Astrocyte of the cerebellum (primary cell): ENCODE measurements around the gene EHMT2.

Experiments used
- DNase-seq: peaks from one replicate; pipeline ENCODE4 v3.0.0-alpha.2; 2011; ENCODE audit warnings: low read depth
- H3K4me3 ChIP-seq: 2 replicates; pipeline ENCODE4 v1.5.1; 2011; ENCODE audit warnings: mild to moderate bottlenecking, low read depth, low read length, moderate library complexity
- CTCF ChIP-seq: IDR thresholded peaks from 2 replicates; pipeline ENCODE4 v1.5.1; 2012; ENCODE audit warnings: low read length, low read depth, moderate library complexity, mild to moderate bottlenecking; ENCODE audit errors: missing control alignments
- in situ Hi-C: cut with HindIII; loops from 2 replicates; pipeline ENCODE4 v1.10.0; 2017; ENCODE audit warnings: low sequenced_read_pairs

EHMT2 gene

GRCh38 chr6:31897612-31898382, at the start of gene EHMT2:
Gene EHMT2 (minus strand): TSS chr6:31897698. CDS start chr6:31897677, 21 bp downstream.
- in situ Hi-C loops = no loop called here
- TF ChIP-seq CTCF = no peak
- DNase-seq = peak; percentile 37
- peak within 1 kb of the TSS; percentile 92 for H3K4me3 ChIP-seq

GRCh38 chr6:31947070-31947675, 49.7 kb upstream of the EHMT2 start:
- no peak for TF ChIP-seq CTCF
- in situ Hi-C loops = no loop called here
- DNase-seq = no peak
- H3K4me3 ChIP-seq = no peak overlapping the region

GRCh38 chr6:31946370-31946885, 48.9 kb upstream of the EHMT2 start:
- peak overlapping the region; percentile 15 for H3K4me3 ChIP-seq
- no peak for TF ChIP-seq CTCF

GRCh38 chr6:31945507-31946369, 48.2 kb upstream of the EHMT2 start, which contains the start of gene CFB:
Gene CFB (plus strand): TSS chr6:31946095. CDS start chr6:31946222, 127 bp downstream.
- DNase-seq = peak; percentile 56
- in situ Hi-C loops = no loop called here
- H3K4me3 ChIP-seq = peak within 1 kb of the TSS; percentile 15
- no peak for TF ChIP-seq CTCF

More at GRCh38 chr6:31946370-31946885, 48.9 kb upstream of the EHMT2 start:
- no peak for DNase-seq
- in situ Hi-C loops = no loop called here

DNA sequence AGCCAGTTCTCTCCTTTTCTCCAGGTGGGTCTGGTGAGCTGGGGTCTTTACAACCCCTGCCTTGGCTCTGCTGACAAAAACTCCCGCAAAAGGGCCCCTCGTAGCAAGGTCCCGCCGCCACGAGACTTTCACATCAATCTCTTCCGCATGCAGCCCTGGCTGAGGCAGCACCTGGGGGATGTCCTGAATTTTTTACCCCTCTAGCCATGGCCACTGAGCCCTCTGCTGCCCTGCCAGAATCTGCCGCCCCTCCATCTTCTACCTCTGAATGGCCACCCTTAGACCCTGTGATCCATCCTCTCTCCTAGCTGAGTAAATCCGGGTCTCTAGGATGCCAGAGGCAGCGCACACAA, 47.6 kb upstream of the EHMT2 start:
- no peak for TF ChIP-seq CTCF
- no peak overlapping the region for H3K4me3 ChIP-seq
- no peak for DNase-seq
- in situ Hi-C loops = no loop called here

GRCh38 chr6:31943742-31944141, 46.2 kb upstream of the EHMT2 start:
- no peak overlapping the region for H3K4me3 ChIP-seq
- in situ Hi-C loops = no loop called here
- no peak for DNase-seq
- TF ChIP-seq CTCF = no peak
